Ovary (tissue), 9 donors: ENCODE measurements around the gene TBC1D16. TPM values are rescaled to one million over a fixed set of nuclear protein-coding genes. Genes with fewer than 3 reads are reported as not detected.

Source experiments
- DNase-seq, 5 donors: peaks; one replicate each; pipeline ENCODE4 v3.0.0-alpha.2; 2019 to 2020
- H3K27ac ChIP-seq, 2 donors: fragments of 200-600 bp; one replicate each; pipeline versions ENCODE4 v1.5.1 to v1.8.0; 2019 to 2022
- H3K27me3 ChIP-seq: fragments of 200-600 bp; one replicate; pipeline ENCODE4 v1.8.0; 2022
- H3K36me3 ChIP-seq: fragments of 200-600 bp; sonication (generic); one replicate; pipeline ENCODE4 v1.5.1; 2019
- H3K4me1 ChIP-seq: one replicate; pipeline ENCODE4 v1.8.1; 2013; ENCODE audit warnings: mild to moderate bottlenecking, moderate library complexity; ENCODE audit not compliant: insufficient read depth
- H3K4me3 ChIP-seq: fragments of 200-600 bp; sonication (generic); one replicate; pipeline ENCODE4 v1.5.1; 2017
- H3K9me3 ChIP-seq, 2 donors: fragments of 200-600 bp in 1 of 2; sonication (generic) in 1 of 2; one replicate each; pipeline versions ENCODE4 v1.5.1 to v1.8.1; 2013 to 2019; ENCODE audit warnings: mild to moderate bottlenecking in 1 of 2, moderate library complexity in 1 of 2
- CTCF ChIP-seq, 3 donors: fragments of 450-650 bp in 2 of 3; fragments of 200-600 bp in 1 of 3; IDR thresholded peaks; one replicate each; pipeline versions ENCODE4 v1.5.1 to v1.8.0; 2016 to 2022; ENCODE audit warnings: antibody characterized with exemption in 3 of 3, mild to moderate bottlenecking in 1 of 3
- EP300 ChIP-seq: sonication (generic); formaldehyde crosslinking; IDR thresholded peaks from one replicate; pipeline ENCODE4 v1.6.1; 2017; ENCODE audit warnings: antibody characterized with exemption
- POLR2A ChIP-seq: fragments of 450-650 bp; IDR thresholded peaks from one replicate; pipeline ENCODE4 v1.6.1; 2017; ENCODE audit warnings: antibody characterized with exemption, mild to moderate bottlenecking, moderate library complexity
- WGBS, 3 donors: extraction: QIAGEN DNeasy Blood & Tissue Kit in 1 of 3; methylation state at CpG; one replicate each; pipeline versions ENCODE4 v1.1.5 to v1.1.7; 2013 to 2017; 5-methylcytosine and 5-hydroxymethylcytosine counted together
- intact Hi-C, 4 donors: fragments of 100-400 bp; cut with DNase I; formaldehyde crosslinking; loops; one replicate each; pipeline versions ENCODE4 v1.11.0 to v1.15.1; 2022 to 2023
- polyA plus RNA-seq, 2 donors: library from polyadenylated mRNA; stranded (reverse); fragments of 200-250 nt in 1 of 2; fragments of 350-450 nt in 1 of 2; fragmentation: Illumina TruSeq in 1 of 2; extraction: RNeasy Lipid Tissue Mini Kit (QIAGEN cat#74804) in 1 of 2; gene quantifications; one replicate each; pipeline ENCODE4 v1.2.3, GENCODE V29; 2013 to 2014
- total RNA-seq, 7 donors: library from RNA; depleted of rRNA in 2 of 7; stranded (reverse); fragments of >200 nt in 2 of 7; fragmentation: NEBNext Ultra II Directional in 3 of 7; extraction: Animal tissue kit (Norgen Biotek cat#: 25700) in 3 of 7; gene quantifications; one replicate each; pipeline versions ENCODE4 v1.1.0 to v1.2.4, GENCODE V29; 2016 to 2023
- donor health status: DM: no; HTN: no; CAD: no; lungs with moderate emphysema.
- donor health status: DM: no; HTN: no; CAD: no.
- donor health status: Bipolar disorder and iron deficiency.
- donor health status: DM: yes; HTN: yes; CAD: no.
- donor health status: DM: no; HTN: no; CAD: no.
- donor health status: DM: yes; HTN: yes; CAD: no.

The TBC1D16 gene
- total and polyA plus RNA-seq, 9 donors = 9.3 to 40.5 (median 27.1) TPM

- Histone ChIP-seq H3K4me3 (no peak overlapping the region), H3K27me3 (no peaks in the 10 kb centered on the region)
- 16 to 32% (median 23%) methylated on average over 4 of the region's 4 CpGs for WGBS, 3 donors
Measured at GRCh38 chr17:80060644-80061043, 25.0 kb upstream of the TBC1D16 start.

GRCh38 chr17:80058311-80058955 is 22.8 kb upstream of the TBC1D16 start:
- H3K27me3 ChIP-seq = no peaks in the 10 kb centered on the region
- H3K4me1 ChIP-seq = peaks cover 2% of the 10 kb centered on the region
- 95 to 96% (median 95%) methylated on average over 28 of the region's 28 CpGs for WGBS, 3 donors
- no peak for TF ChIP-seq POLR2A
- TF ChIP-seq EP300 = no peak
- no peak for TF ChIP-seq CTCF (IDR thresholded peaks at IDR 0.05)
- H3K9me3 ChIP-seq = no peaks in the 10 kb centered on the region
- no peak overlapping the region for H3K4me3 ChIP-seq
- DNase-seq = no peak
- H3K36me3 ChIP-seq = no peaks in the 10 kb centered on the region
- intact Hi-C loops = no loop called here
- no peak overlapping the region for H3K27ac ChIP-seq

More at GRCh38 chr17:80060644-80061043, 25.0 kb upstream of the TBC1D16 start:
- no peaks in the 10 kb centered on the region for H3K9me3 ChIP-seq
- H3K27ac ChIP-seq = no peak overlapping the region
- DNase-seq = no peak
- intact Hi-C loops = loop anchor here in 1 of 4 donors (2.0 kb wide), 1 partner anchor 20 kb away; no protein-coding TSS in a partner anchor
- no peaks in the 10 kb centered on the region for H3K36me3 ChIP-seq
- peaks cover 9% of the 10 kb centered on the region for H3K4me1 ChIP-seq
- TF ChIP-seq EP300 (no peak), POLR2A (no peak), CTCF (IDR thresholded peaks at IDR 0.05) (no peak)

- no peak overlapping the region for H3K4me3 ChIP-seq
Measured at GRCh38 chr17:80055597-80055996, 19.9 kb upstream of the TBC1D16 start.

GRCh38 chr17:80053102-80053501 is 17.4 kb upstream of the TBC1D16 start:
- Histone ChIP-seq H3K36me3 (no peaks in the 10 kb centered on the region), H3K4me3 (no peak overlapping the region), H3K27ac (peak overlapping the region in 1 of 2 donors; percentile 50), H3K27me3 (no peaks in the 10 kb centered on the region), H3K9me3 (no peaks in the 10 kb centered on the region), H3K4me1 (peaks cover 2% of the 10 kb centered on the region)
- WGBS, 3 donors = 39 to 63% (median 44%) methylated on average over 10 of the region's 10 CpGs
- DNase-seq = peak in 1 of 5 donors; percentile 20
- intact Hi-C loops = no loop called here
- TF ChIP-seq POLR2A (no peak), EP300 (no peak), CTCF (IDR thresholded peaks at IDR 0.05) (no peak)

More at GRCh38 chr17:80055597-80055996, 19.9 kb upstream of the TBC1D16 start:
- no peak for DNase-seq
- intact Hi-C loops = no loop called here
- Histone ChIP-seq H3K36me3 (no peaks in the 10 kb centered on the region), H3K27me3 (no peaks in the 10 kb centered on the region), H3K4me1 (peaks cover 2% of the 10 kb centered on the region), H3K9me3 (no peaks in the 10 kb centered on the region), H3K27ac (no peak overlapping the region)
- WGBS, 3 donors = 54 to 62% (median 57%) methylated on average over 9 of the region's 9 CpGs
- TF ChIP-seq CTCF (IDR thresholded peaks at IDR 0.05) = no peak
- no peak for TF ChIP-seq EP300
- TF ChIP-seq POLR2A = no peak
